ENCODE measurements around the gene SNX6. TPM values are rescaled to one million over a fixed set of nuclear protein-coding genes. Genes with fewer than 3 reads are reported as not detected.
"Not testable (repeated sequence)": the region's sequence is repeated elsewhere in the genome, so short reads cannot be mapped to it uniquely, and the experiment has no call there.

Gene SNX6
- total and polyA plus RNA-seq, 4 donors: 63.0 to 119 (median 93.8) TPM

DNA sequence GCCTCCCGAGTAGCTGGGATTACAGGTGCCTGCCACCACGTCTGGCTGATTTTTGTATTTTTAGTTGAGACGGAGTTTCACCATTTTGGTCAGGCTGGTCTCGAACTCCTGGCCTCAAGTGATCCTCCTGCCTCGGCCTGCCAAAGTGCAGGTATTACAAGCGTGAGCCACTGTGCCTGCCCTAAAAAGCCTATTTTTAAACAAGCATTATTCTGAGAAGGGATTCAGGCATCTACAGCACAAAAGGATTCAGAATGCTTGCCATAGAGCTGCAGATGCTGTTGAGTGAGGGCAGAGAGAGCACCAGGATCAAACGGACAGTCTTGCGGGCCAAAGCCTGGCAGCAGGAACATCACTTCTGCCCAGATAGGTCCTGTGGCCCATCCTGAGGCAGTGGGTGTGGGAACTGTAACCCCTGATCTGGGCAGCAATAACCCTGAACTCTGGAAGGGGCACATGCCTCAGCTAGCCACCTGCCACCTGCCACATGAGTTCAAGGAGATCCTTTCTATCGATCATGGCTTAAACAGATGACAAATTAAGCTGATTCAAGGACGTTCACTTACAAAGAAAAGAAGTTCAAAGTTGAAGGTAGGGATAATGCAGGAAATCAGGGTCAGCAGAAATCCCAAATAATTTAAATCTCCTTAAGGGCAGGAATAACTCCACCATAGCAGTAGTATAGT, 16.8 kb upstream of the SNX6 start:
- Histone ChIP-seq H3K4me1 (ENCODE audit: control insufficient read depth, insufficient read depth, low read length) (no peaks in the 10 kb centered on the region), H3K27ac (ENCODE audit: low read depth, low read length) (no peak overlapping the region), H3K9me3 (ENCODE audit: control insufficient read depth, insufficient read depth, low read length) (no peaks in the 10 kb centered on the region), H3K4me3 (ENCODE audit: low read depth, low read length) (no peak overlapping the region), H3K36me3 (ENCODE audit: control insufficient read depth, insufficient read depth, low read length) (no peaks in the 10 kb centered on the region), H3K27me3 (ENCODE audit: control insufficient read depth, insufficient read depth, low read length) (no peaks in the 10 kb centered on the region)
- WGBS (ENCODE audit: insufficient coverage): 95% methylated on average over 8 of the region's 10 CpGs
- no peak for DNase-seq (ENCODE audit: low read depth in 4 of 6, low spot score in 6 of 6)

DNA sequence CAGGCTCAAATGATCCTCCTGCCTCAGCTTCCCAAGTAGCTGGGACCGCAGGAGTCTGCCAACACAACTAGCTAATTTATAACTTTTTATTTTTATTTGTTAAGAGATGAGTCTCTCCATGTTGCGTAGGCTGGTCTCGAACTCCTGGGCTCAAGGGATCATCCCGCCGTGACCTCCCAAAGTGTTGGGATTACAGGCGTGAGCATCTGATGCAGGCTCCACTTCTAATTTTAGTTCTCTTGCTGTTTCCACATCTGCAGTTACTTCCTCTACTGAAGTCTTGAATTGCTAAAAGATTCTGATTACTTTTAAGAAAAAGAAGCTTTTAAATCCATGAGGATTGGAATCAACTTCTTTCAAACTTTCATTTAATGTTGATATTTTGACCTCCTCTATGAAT, 13.4 kb upstream of the SNX6 start:
- H3K27me3 ChIP-seq (ENCODE audit: control insufficient read depth, insufficient read depth, low read length): no peaks in the 10 kb centered on the region
- H3K4me3 ChIP-seq (ENCODE audit: low read depth, low read length): no peak overlapping the region
- no peaks in the 10 kb centered on the region for H3K9me3 ChIP-seq (ENCODE audit: control insufficient read depth, insufficient read depth, low read length)
- no peaks in the 10 kb centered on the region for H3K36me3 ChIP-seq (ENCODE audit: control insufficient read depth, insufficient read depth, low read length)
- H3K27ac ChIP-seq (ENCODE audit: low read depth, low read length): no peak overlapping the region
- DNase-seq (ENCODE audit: low read depth in 4 of 6, low spot score in 6 of 6): no peak
- 100% methylated on average over 2 of the region's 6 CpGs for WGBS (ENCODE audit: insufficient coverage)
- H3K4me1 ChIP-seq (ENCODE audit: control insufficient read depth, insufficient read depth, low read length): no peaks in the 10 kb centered on the region

DNA sequence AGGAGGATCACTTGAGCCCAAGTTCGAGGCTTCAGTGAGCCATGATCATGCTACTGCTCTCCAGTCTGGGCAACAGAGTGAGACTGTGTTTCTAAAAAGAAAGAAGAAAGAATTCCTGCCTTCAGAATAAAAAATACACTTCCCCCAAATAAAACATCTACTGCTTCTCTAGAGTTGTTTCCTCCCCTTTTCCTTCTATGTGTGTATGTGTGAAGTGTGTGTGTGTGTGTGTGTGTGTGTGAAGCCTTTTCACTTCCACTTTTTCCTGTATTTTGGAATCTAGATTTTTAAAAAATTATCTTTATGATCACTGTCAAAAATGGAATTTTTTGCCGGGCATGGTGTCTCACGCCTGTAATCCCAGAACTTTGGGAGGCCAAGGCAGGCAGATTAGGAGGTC, 12.6 kb upstream of the SNX6 start:
- H3K27ac ChIP-seq (ENCODE audit: low read depth, low read length): no peak overlapping the region
- H3K36me3 ChIP-seq (ENCODE audit: control insufficient read depth, insufficient read depth, low read length): no peaks in the 10 kb centered on the region
- 96% methylated on average over 3 of the region's 3 CpGs for WGBS (ENCODE audit: insufficient coverage)
- H3K4me1 ChIP-seq (ENCODE audit: control insufficient read depth, insufficient read depth, low read length): no peaks in the 10 kb centered on the region
- no peak overlapping the region for H3K4me3 ChIP-seq (ENCODE audit: low read depth, low read length)
- DNase-seq (ENCODE audit: low read depth in 4 of 6, low spot score in 6 of 6): no peak
- H3K27me3 ChIP-seq (ENCODE audit: control insufficient read depth, insufficient read depth, low read length): no peaks in the 10 kb centered on the region
- no peaks in the 10 kb centered on the region for H3K9me3 ChIP-seq (ENCODE audit: control insufficient read depth, insufficient read depth, low read length)

DNA sequence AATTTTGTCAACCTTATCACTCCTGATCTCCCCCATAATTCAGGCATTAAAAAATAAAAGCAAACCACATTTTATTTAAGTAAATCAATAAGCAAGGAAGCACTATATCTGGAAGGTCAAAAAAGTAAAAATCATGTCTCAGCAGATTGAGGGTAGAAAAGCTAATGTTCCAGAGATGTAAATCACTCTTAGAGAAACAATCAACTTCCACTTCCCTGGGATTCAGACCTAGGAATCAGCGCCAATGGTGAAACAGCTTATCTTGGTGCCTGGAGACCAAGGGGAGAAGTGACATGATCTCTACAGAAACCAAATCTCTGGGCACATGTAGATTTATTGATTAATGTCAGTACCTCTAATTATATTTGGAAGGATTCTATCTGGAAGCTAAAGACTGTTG, 10.9 kb upstream of the SNX6 start:
- H3K27me3 ChIP-seq (ENCODE audit: control insufficient read depth, insufficient read depth, low read length): no peaks in the 10 kb centered on the region
- H3K4me1 ChIP-seq (ENCODE audit: control insufficient read depth, insufficient read depth, low read length): no peaks in the 10 kb centered on the region
- no peak for DNase-seq (ENCODE audit: low read depth in 4 of 6, low spot score in 6 of 6)
- H3K36me3 ChIP-seq (ENCODE audit: control insufficient read depth, insufficient read depth, low read length): no peaks in the 10 kb centered on the region
- H3K4me3 ChIP-seq (ENCODE audit: low read depth, low read length): no peak overlapping the region
- no peaks in the 10 kb centered on the region for H3K9me3 ChIP-seq (ENCODE audit: control insufficient read depth, insufficient read depth, low read length)
- H3K27ac ChIP-seq (ENCODE audit: low read depth, low read length): no peak overlapping the region
- WGBS (ENCODE audit: insufficient coverage): no CpG with 5 or more reads among the region's 1 CpG

DNA sequence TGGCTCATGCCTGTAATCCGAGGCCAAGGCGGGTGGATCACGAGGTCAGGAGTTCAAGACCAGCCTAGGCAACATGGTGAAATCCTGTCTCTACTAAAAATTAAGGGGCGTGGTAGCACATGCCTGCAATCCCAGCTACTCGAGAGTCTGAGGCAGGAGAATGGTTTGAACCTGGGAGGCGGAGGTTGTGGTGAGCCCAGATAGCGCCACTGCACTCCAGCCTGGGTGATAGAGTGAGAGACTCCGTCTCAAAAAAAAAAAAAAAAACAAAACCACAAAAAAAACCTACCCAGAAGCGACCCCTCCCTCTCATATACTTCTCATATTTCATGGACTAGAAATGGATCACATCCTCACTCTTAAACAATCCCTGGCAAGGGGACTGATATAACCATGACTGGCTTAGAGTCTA, 4.4 kb upstream of the SNX6 start:
- H3K4me1 ChIP-seq (ENCODE audit: control insufficient read depth, insufficient read depth, low read length); H3K36me3 ChIP-seq (ENCODE audit: control insufficient read depth, insufficient read depth, low read length); H3K4me3 ChIP-seq (ENCODE audit: low read depth, low read length); H3K27ac ChIP-seq (ENCODE audit: low read depth, low read length); DNase-seq (ENCODE audit: low read depth in 4 of 6, low spot score in 6 of 6); H3K9me3 ChIP-seq (ENCODE audit: control insufficient read depth, insufficient read depth, low read length); H3K27me3 ChIP-seq (ENCODE audit: control insufficient read depth, insufficient read depth, low read length): not testable (repeated sequence)
- 91% methylated on average over 5 of the region's 9 CpGs for WGBS (ENCODE audit: insufficient coverage)

DNA sequence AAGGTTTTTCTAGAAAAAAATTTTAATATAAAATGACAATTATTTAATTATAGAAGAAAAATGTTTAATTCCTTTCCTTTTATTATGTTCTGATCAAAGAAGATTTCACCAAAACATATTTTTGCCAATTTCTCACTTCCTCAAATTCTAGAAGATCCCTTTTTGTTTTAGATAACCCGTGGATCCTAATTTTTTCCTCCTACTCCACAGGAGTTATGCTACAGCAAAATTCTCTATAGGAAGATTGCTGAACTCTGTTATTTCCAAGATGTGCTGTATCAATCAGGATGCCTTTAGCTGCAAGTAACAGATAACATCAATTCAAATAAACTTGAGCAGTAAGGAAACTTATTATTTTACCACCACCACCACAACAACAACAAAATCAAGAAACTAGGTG, 3.8 kb upstream of the SNX6 start:
- H3K27me3 ChIP-seq (ENCODE audit: control insufficient read depth, insufficient read depth, low read length): no peaks in the 10 kb centered on the region
- no CpG with 5 or more reads among the region's 1 CpG for WGBS (ENCODE audit: insufficient coverage)
- no peak overlapping the region for H3K27ac ChIP-seq (ENCODE audit: low read depth, low read length)
- no peaks in the 10 kb centered on the region for H3K9me3 ChIP-seq (ENCODE audit: control insufficient read depth, insufficient read depth, low read length)
- DNase-seq (ENCODE audit: low read depth in 4 of 6, low spot score in 6 of 6): no peak
- H3K36me3 ChIP-seq (ENCODE audit: control insufficient read depth, insufficient read depth, low read length): no peaks in the 10 kb centered on the region
- H3K4me1 ChIP-seq (ENCODE audit: control insufficient read depth, insufficient read depth, low read length): peaks cover 2% of the 10 kb centered on the region
- no peak overlapping the region for H3K4me3 ChIP-seq (ENCODE audit: low read depth, low read length)

DNA sequence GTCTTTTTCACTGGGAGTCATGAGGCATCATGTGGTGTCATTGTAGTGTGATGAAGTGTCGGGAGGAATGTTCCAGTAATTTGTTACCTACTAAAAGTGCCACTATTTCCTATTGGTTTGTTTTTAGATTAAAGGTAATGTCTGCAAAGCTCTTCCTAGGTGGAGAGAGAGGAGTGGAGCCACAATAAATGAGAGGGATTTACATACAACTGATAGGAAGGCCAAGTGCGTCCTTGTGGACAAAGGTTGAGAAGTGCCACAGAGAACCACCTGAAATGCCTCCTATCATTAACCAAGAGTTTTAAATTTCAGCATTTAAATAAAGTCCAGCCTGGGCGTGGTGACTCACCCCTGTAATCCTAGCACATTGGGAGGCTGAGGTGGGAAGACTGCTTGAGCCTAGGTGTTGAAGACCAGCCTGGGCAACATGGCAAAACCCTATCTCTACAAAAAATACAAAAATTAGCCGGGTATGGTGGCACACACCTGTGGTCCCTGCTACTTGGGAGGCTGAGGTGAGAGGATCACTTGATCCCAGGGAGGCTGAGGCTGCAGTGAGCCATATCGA, 2.5 kb upstream of the SNX6 start:
- Histone ChIP-seq H3K36me3 (ENCODE audit: control insufficient read depth, insufficient read depth, low read length) (no peaks in the 10 kb centered on the region), H3K9me3 (ENCODE audit: control insufficient read depth, insufficient read depth, low read length) (no peaks in the 10 kb centered on the region), H3K27ac (ENCODE audit: low read depth, low read length) (no peak overlapping the region), H3K4me3 (ENCODE audit: low read depth, low read length) (no peak overlapping the region), H3K27me3 (ENCODE audit: control insufficient read depth, insufficient read depth, low read length) (no peaks in the 10 kb centered on the region), H3K4me1 (ENCODE audit: control insufficient read depth, insufficient read depth, low read length) (peaks cover 9% of the 10 kb centered on the region)
- DNase-seq (ENCODE audit: low read depth in 4 of 6, low spot score in 6 of 6): no peak
- WGBS (ENCODE audit: insufficient coverage): 100% methylated on average over 1 of the region's 5 CpGs

DNA sequence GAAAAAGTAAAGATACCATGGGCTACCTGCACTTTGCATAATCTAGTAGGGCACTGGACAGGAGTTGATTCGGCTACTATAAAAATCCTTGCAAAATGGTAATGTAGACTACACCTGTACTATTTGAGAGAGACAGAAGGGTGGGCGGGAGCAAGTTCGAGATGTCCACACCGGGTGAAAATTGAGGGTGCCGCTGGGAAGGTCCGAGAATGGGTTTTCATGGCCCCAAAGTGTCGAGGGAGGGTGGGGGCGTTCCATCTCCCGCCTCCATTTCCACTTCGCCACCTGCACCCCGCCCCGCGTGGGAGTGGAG, 648 bp downstream of the SNX6 start:
- peaks cover 9% of the 10 kb centered on the region for H3K4me1 ChIP-seq (ENCODE audit: control insufficient read depth, insufficient read depth, low read length)
- no peaks in the 10 kb centered on the region for H3K9me3 ChIP-seq (ENCODE audit: control insufficient read depth, insufficient read depth, low read length)
- peak in 2 of 6 donors; percentile 2 to 5 for DNase-seq (ENCODE audit: low read depth in 4 of 6, low spot score in 6 of 6)
- no peaks in the 10 kb centered on the region for H3K36me3 ChIP-seq (ENCODE audit: control insufficient read depth, insufficient read depth, low read length)
- H3K4me3 ChIP-seq (ENCODE audit: low read depth, low read length): peak overlapping the region; percentile 95
- peak overlapping the region; percentile 90 for H3K27ac ChIP-seq (ENCODE audit: low read depth, low read length)
- H3K27me3 ChIP-seq (ENCODE audit: control insufficient read depth, insufficient read depth, low read length): no peaks in the 10 kb centered on the region
- 0% methylated on average over 2 of the region's 13 CpGs for WGBS (ENCODE audit: insufficient coverage)

DNA sequence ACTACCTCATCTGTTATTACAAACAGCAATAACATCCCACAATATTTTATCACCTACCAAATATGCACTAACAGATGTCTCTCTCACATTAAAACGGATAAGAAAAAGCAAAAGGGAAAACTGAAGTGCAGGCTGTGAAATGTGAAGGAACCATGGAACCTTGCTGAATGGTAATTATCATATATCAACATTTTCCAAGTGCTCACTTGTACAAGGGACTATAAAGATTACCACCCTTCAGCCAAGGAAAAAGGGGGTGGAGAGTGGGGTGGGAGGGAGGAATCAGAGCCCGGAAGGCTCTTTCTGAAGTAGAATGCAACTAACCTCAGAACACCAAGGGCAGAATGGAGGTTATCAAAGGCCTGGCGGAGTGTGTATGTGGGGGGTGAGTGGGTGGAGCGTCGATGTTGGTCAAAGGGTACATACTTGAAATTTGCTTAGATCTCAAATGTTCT, 1.2 kb downstream of the SNX6 start:
- H3K27ac ChIP-seq (ENCODE audit: low read depth, low read length): no peak overlapping the region
- peak overlapping the region; percentile 95 for H3K4me3 ChIP-seq (ENCODE audit: low read depth, low read length)
- peak in 2 of 6 donors; percentile 3 to 6 for DNase-seq (ENCODE audit: low read depth in 4 of 6, low spot score in 6 of 6)
- no peaks in the 10 kb centered on the region for H3K9me3 ChIP-seq (ENCODE audit: control insufficient read depth, insufficient read depth, low read length)
- peaks cover 9% of the 10 kb centered on the region for H3K4me1 ChIP-seq (ENCODE audit: control insufficient read depth, insufficient read depth, low read length)
- no peaks in the 10 kb centered on the region for H3K27me3 ChIP-seq (ENCODE audit: control insufficient read depth, insufficient read depth, low read length)
- no peaks in the 10 kb centered on the region for H3K36me3 ChIP-seq (ENCODE audit: control insufficient read depth, insufficient read depth, low read length)
- WGBS (ENCODE audit: insufficient coverage): no CpG with 5 or more reads among the region's 5 CpGs

DNA sequence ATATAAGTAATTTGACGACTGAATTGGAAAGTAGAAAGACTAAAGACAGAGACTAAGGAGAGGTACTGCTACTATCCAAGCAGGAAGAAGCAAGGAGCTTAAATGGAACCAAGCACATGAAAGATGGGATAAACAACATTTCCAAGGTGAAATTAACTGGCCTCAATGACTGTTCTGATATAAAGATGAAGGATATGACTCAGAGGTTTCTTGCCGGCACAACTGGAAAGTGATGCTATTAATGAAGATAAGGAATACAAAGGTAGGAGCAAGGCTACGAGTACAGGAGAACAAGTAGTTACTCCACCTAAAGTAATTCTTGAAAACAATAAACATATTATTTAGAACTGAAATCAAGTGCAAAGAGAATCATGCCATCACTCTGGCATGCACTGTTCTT, 6.4 kb downstream of the SNX6 start:
- Histone ChIP-seq H3K36me3 (ENCODE audit: control insufficient read depth, insufficient read depth, low read length) (peaks cover 3% of the 10 kb centered on the region), H3K27me3 (ENCODE audit: control insufficient read depth, insufficient read depth, low read length) (no peaks in the 10 kb centered on the region), H3K4me1 (ENCODE audit: control insufficient read depth, insufficient read depth, low read length) (peaks cover 6% of the 10 kb centered on the region), H3K27ac (ENCODE audit: low read depth, low read length) (no peak overlapping the region), H3K4me3 (ENCODE audit: low read depth, low read length) (no peak overlapping the region), H3K9me3 (ENCODE audit: control insufficient read depth, insufficient read depth, low read length) (no peaks in the 10 kb centered on the region)
- WGBS (ENCODE audit: insufficient coverage): no CpG with 5 or more reads among the region's 3 CpGs
- no peak for DNase-seq (ENCODE audit: low read depth in 4 of 6, low spot score in 6 of 6)

All from spinal cord (tissue), 10 donors.